BLaER1 (cell line): ENCODE results near the gene GCG.

Source experiments
- H3K27ac ChIP-seq: shearing (Covaris generic); formaldehyde crosslinking; 2 replicates; pipeline ENCODE4 v1.8.1; 2022
- H3K27me3 ChIP-seq: shearing (Covaris generic); formaldehyde crosslinking; 2 replicates; pipeline ENCODE4 v1.8.1; 2022
- H3K36me3 ChIP-seq: shearing (Covaris generic); formaldehyde crosslinking; 2 replicates; pipeline ENCODE4 v1.8.1; 2022
- H3K4me1 ChIP-seq: shearing (Covaris generic); formaldehyde crosslinking; 2 replicates; pipeline ENCODE4 v1.8.1; 2022
- H3K4me2 ChIP-seq: shearing (Covaris generic); formaldehyde crosslinking; 2 replicates; pipeline ENCODE4 v1.8.1; 2022
- H3K4me3 ChIP-seq: shearing (Covaris generic); formaldehyde crosslinking; 2 replicates; pipeline ENCODE4 v1.8.1; 2022
- H3K9ac ChIP-seq: shearing (Covaris generic); formaldehyde crosslinking; 2 replicates; pipeline ENCODE4 v1.8.1; 2022
- H3K9me3 ChIP-seq: shearing (Covaris generic); formaldehyde crosslinking; 2 replicates; pipeline ENCODE4 v1.8.1; 2022
- H4K20me1 ChIP-seq: shearing (Covaris generic); formaldehyde crosslinking; 2 replicates; pipeline ENCODE4 v1.8.1; 2022
- Cebpa-rat ChIP-seq: shearing (Covaris generic); IDR thresholded peaks from 2 replicates; pipeline ENCODE4 v1.8.1; 2022

GCG gene

DNA sequence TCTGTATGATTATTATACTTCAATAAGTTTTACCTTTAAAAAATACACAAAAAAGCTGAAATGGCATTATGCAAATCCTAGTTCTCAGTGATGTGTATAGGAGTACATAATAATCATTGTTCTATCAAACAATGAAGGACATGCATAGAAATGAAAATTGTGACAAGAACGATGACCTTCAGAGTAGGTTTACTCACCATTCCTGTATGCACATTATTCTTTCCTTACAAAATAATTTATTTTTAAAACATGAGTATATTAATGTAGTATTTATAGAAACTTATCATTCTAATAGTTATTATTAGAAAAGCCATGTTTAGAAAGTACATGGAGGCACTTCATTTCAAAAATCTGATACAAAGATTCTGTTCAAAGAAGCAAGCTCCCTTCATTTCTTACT, 45.3 kb downstream of the GCG start:
- Histone ChIP-seq H4K20me1 (no peaks in the 10 kb centered on the region), H3K4me2 (no peak overlapping the region), H3K27ac (no peak overlapping the region), H3K27me3 (no peaks in the 10 kb centered on the region), H3K4me1 (no peaks in the 10 kb centered on the region), H3K9ac (no peak overlapping the region), H3K4me3 (no peak overlapping the region), H3K36me3 (no peaks in the 10 kb centered on the region), H3K9me3 (no peaks in the 10 kb centered on the region)
- TF ChIP-seq Cebpa-rat, result no peak

- H3K4me3 ChIP-seq, result no peak overlapping the region
- H3K27ac ChIP-seq, result no peak overlapping the region
- no peaks in the 10 kb centered on the region for H4K20me1 ChIP-seq
- H3K36me3 ChIP-seq, result no peaks in the 10 kb centered on the region
- no peaks in the 10 kb centered on the region for H3K4me1 ChIP-seq
- H3K9me3 ChIP-seq, result no peaks in the 10 kb centered on the region
- H3K9ac ChIP-seq, result no peak overlapping the region
- no peak for TF ChIP-seq Cebpa-rat
- no peak overlapping the region for H3K4me2 ChIP-seq
- no peaks in the 10 kb centered on the region for H3K27me3 ChIP-seq
Measured at GRCh38 chr2:162106146-162106551, 45.9 kb downstream of the GCG start.

DNA sequence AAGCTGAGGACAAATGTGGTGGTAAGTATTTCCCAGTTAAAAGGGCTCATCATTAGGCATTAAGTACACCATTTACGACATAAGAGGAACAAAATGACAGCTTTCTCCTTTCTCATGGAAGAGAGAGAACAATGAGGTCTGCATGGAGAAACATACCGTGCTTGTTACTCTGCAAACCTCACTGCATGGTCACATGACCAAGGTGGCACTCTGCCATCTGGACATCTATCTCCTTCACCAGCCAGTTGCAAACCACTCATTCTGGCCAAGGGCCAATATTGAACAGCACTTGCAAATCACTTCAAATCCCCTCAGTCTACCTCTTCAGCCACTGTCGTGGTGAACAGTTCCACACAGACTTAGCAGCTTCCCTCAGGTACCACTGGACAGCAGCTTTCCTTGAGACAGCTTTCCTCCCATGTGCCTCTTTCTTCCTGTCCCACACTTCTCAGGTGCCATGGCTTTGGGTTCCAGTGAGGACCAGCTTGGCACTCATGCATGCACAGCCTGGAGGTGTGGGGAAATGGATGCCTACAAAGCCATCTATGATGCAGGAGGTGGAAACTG, 48.5 kb downstream of the GCG start:
- Histone ChIP-seq H3K9ac (no peak overlapping the region), H3K27ac (no peak overlapping the region), H3K27me3 (no peaks in the 10 kb centered on the region), H3K9me3 (no peaks in the 10 kb centered on the region), H3K4me3 (no peak overlapping the region), H3K4me1 (no peaks in the 10 kb centered on the region), H3K36me3 (no peaks in the 10 kb centered on the region), H4K20me1 (no peaks in the 10 kb centered on the region), H3K4me2 (no peak overlapping the region)
- no peak for TF ChIP-seq Cebpa-rat

- no peak overlapping the region for H3K4me3 ChIP-seq
- no peaks in the 10 kb centered on the region for H3K36me3 ChIP-seq
- no peaks in the 10 kb centered on the region for H3K9me3 ChIP-seq
- no peaks in the 10 kb centered on the region for H4K20me1 ChIP-seq
- no peak for TF ChIP-seq Cebpa-rat
- H3K27me3 ChIP-seq, result no peaks in the 10 kb centered on the region
- no peak overlapping the region for H3K4me2 ChIP-seq
- H3K27ac ChIP-seq, result no peak overlapping the region
- no peaks in the 10 kb centered on the region for H3K4me1 ChIP-seq
- no peak overlapping the region for H3K9ac ChIP-seq
Measured at GRCh38 chr2:162100579-162100978, 51.5 kb downstream of the GCG start.

- Histone ChIP-seq H3K36me3 (no peaks in the 10 kb centered on the region), H4K20me1 (no peaks in the 10 kb centered on the region), H3K4me2 (no peak overlapping the region), H3K27ac (no peak overlapping the region), H3K4me3 (no peak overlapping the region), H3K9ac (no peak overlapping the region), H3K27me3 (no peaks in the 10 kb centered on the region), H3K4me1 (no peaks in the 10 kb centered on the region), H3K9me3 (no peaks in the 10 kb centered on the region)
- TF ChIP-seq Cebpa-rat, result no peak
Measured at GRCh38 chr2:162099836-162100235, 52.2 kb downstream of the GCG start.
